GM04503 (cell line): ENCODE data around the gene SLC25A19.
"Not testable (repeated sequence)": the region's sequence is repeated elsewhere in the genome, so short reads cannot be mapped to it uniquely, and the experiment has no call there.

ENCODE experiments used
- DNase-seq: peaks from one replicate; pipeline ENCODE4 v3.0.0-alpha.2; 2012; ENCODE audit warnings: low read depth

The SLC25A19 gene

GRCh38 chr17:75301502-75302206 is 12.4 kb upstream of the SLC25A19 start:
- no peak for DNase-seq

GRCh38 chr17:75301049-75301448 is 11.8 kb upstream of the SLC25A19 start:
- DNase-seq: no peak

DNA sequence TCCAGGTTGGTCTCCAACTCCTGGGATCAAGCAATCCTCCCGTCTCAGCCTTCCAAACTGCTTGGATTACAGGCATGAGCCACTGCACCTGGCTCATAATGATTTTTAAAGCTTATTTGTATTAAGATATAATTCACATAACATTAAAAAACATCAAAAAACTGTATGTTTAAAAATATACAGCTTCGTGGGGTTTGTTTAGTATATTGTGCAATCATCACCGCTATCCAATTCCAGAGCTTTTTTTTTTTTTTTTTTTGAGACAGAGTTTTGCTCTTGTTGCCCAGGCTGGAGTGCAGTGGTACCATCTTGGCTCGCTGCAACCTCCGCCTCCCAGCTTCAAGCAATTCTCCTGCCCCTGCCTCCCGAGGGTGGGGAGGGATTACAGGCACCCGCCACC is 11.0 kb upstream of the SLC25A19 start:
- DNase-seq: no peak

- DNase-seq: no peak
Measured at GRCh38 chr17:75295201-75296158, 6.2 kb upstream of the SLC25A19 start.

GRCh38 chr17:75292810-75293448 is 3.7 kb upstream of the SLC25A19 start:
- not testable (repeated sequence) for DNase-seq

GRCh38 chr17:75289832-75290337 is 652 bp upstream of the SLC25A19 start:
- DNase-seq: no peak

GRCh38 chr17:75288770-75289114 is 491 bp downstream of the SLC25A19 start:
- no peak for DNase-seq

GRCh38 chr17:75288359-75288758 is 874 bp downstream of the SLC25A19 start:
- no peak for DNase-seq

DNA sequence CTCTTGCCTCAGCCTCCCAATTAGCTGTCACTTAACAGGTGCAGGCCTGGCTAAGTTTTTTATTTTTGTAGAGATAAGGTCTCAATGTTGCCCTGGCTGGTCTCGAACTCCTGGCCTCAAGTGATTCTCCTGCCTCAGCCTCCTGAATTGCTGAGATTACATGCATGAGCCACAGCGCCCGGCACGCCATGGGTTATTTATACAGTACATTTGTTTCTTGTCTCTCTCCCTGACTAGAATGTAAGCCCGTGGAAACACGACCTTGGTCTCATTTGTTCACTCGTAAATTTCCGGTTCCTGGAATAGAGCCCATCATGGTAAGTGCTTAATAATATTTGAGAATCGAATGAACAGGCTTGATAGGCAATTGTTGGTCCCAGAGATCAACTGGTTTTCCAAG is 2.0 kb downstream of the SLC25A19 start:
- DNase-seq: no peak

GRCh38 chr17:75285123-75285522 is 4.1 kb downstream of the SLC25A19 start:
- DNase-seq: no peak

DNA sequence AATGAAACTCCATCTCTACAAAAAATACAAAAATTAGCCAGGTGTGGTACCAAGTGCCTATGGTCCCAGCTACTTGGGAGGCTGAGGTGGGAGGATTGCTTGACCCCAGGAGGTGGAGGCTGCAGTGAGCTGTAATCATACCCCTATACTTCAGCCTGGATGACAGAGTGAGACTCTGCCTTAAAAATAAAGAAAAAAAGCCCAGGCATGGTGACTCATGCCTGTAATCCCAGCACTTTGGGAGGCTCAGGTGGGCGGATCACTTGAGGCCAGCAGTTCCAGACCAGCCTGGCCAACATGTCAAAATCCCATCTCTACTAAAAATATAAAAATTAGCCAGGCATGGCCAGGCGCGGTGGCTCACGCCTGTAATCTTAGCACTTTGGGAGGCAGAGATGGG is 9.0 kb downstream of the SLC25A19 start:
- DNase-seq: not testable (repeated sequence)

DNA sequence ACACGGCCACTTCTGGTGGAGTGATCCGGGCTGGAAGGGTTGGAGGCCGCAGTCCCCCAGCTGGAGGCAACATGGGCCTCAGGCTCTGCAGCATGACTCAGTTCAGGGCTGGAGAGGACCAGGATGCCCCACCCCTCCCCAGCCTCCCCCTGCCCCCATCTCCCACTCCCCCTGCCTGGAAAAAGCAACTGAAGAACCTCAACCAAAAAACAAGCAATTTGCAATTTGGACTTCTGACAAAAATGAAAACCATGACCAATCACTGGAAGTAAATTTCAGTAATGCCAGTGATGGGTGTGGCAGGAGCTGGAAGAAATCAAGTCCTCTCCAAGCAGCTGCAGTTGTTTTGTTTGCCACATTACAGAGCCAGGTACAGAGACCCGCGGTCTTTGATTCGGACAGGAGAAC is 11.6 kb downstream of the SLC25A19 start:
- peak; percentile 70 for DNase-seq

- peak; percentile 42 for DNase-seq
Measured at GRCh38 chr17:75273977-75274708, 15.1 kb downstream of the SLC25A19 start.

- no peak for DNase-seq
Measured at GRCh38 chr17:75272848-75273184, 16.4 kb downstream of the SLC25A19 start.

DNA sequence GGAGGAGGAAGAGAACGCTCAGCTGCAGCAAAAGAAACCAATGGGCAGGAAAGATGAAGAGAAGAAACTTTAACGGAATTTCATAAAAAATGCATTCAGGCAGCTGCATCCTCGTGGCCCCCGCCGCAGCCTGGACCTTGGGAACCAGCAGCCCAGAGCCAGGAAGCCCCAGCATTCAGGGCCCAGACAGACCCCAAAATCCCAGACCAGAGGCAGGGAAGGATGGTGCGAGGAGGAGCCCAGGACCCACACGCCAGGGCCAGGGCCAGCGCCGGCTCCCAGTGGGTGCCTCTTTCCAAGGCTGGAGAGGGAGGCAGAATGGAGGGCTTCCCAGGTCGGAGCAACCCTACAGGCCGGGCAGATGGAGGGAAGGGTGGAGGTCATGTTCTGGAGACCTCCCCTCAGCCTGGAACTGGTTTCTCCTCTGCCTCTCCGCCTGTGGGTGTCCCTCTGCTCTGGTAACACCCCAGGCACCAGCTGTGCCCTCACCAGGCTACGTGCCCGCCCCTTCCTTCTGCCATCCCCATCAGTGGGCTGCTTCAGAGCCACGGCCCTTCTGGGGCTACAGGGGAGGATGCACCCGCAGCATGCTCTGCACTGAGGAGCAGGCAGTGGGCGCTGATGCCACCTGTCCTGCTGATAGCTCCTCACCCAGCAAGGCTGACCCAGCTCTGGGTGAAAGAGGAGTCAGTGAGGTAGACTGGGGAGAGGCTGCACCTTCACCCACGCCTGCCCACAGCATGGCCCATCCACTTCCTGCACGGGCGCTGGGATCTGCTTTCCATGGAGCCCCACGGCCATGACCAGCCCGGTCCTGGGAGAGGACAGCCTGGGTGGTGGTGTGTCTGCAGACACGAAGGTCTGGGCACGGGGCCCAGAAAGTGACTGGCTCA is 17.0 kb downstream of the SLC25A19 start:
- DNase-seq: peak; percentile 47

- DNase-seq: no peak
Measured at GRCh38 chr17:75271233-75271954, 17.8 kb downstream of the SLC25A19 start.

DNA sequence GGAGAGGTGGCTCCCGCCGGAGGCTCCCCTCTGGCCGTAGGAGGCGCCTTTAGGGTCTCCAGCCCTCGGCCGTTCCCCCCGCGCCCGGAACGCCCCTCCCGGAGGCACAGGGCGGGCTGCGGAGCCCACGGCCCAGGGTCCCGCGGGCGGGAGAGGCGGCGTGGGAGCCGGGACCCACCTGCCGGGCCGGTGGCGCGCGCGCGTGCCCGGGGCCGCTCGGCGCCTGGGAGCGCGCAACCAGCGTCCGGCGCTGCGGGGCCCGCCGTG is 18.3 kb downstream of the SLC25A19 start, which contains the start of gene MIF4GD:
Gene MIF4GD (minus strand): TSS at position 266 of the 267 bp plus-strand sequence. CDS start 1,036 bp downstream, outside the sequence.
- DNase-seq: no peak

- no peak for DNase-seq
Measured at GRCh38 chr17:75270218-75270965, 18.8 kb downstream of the SLC25A19 start.

GRCh38 chr17:75269844-75270217 is 19.4 kb downstream of the SLC25A19 start:
- no peak for DNase-seq
